GM18498 (cell line): ENCODE data around the gene NFIB.

Experiments
- ATAC-seq: cut with Tn5 transposase; IDR thresholded peaks from one replicate; pipeline ENCODE4 v1.9.1; 2021; ENCODE audit warnings: mild to moderate bottlenecking, moderate library complexity; ENCODE audit not compliant: unreplicated experiment

NFIB gene

DNA sequence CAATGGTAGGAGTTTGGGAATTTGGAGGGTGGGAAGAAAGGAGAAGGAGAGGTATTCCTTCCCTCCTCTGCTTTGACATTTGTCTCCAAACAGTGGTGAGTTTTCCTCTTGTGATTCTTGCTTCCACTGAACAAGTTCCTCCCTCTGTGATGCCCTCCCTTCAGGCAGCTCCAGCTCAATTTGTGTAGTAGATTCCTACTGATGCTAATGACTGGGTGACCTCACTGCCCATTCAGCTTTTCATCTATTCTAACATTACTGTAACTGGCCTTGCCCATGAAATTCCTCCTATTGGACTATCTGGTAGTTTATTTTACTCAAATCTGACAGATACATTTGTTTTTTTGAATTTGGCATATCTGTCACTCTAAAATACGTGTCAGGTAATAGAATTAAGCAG, 121.4 kb downstream of the NFIB start:
- no peak for ATAC-seq

DNA sequence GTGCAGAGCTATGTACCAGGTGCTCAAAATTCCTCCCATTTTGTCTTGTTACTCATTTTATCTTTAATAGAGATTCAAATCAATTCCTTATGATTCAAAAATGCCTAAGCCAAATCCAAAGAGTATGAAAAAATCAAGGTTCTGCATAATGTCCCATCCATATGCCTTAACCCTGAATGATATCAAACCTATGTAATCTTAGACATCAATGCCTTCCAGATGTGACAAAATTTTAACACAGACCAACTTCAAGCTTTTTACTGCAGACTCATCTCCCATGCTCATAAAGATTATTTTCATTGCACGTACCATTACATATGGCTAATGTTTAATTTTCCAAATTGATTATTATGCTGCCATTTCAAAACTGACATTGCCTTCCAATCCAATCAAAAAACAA, 122.4 kb downstream of the NFIB start:
- ATAC-seq: no peak

DNA sequence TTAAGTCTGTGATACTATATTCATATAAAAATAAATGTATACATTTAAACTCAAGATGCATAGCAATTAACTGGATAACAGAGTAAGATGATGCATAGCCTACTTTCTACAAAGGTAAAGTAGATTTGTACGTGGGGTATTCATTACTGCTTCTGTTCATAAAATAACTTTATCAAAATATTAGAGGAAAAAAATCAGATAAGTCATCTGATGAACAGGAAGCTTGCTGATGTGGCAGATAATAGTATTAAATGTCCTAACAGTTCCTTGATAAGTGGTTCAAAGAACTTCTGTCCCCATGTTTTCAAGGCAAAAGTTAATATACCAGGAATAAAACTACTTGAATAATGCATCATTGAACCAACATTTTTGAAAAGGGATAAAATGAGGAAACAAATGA, 123.7 kb downstream of the NFIB start:
- ATAC-seq: no peak

DNA sequence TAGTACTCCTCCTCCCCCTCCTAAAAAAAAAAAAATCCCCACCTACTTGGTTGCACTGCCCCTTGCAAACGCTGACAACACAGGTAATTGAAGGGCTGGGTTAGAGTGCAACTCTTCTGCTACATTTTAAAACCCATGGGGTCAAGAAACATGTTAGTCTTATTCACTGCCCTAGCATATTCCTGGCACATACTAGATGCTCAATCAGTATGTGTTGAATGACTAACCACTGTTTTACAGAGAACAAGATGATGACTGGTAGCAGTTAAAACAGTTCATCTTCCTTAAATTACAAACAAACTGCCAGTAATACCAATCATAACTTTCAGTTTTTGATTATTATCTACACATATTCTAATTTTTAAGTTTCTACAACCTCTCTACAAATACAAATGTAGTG, 124.4 kb downstream of the NFIB start:
- ATAC-seq: no peak

DNA sequence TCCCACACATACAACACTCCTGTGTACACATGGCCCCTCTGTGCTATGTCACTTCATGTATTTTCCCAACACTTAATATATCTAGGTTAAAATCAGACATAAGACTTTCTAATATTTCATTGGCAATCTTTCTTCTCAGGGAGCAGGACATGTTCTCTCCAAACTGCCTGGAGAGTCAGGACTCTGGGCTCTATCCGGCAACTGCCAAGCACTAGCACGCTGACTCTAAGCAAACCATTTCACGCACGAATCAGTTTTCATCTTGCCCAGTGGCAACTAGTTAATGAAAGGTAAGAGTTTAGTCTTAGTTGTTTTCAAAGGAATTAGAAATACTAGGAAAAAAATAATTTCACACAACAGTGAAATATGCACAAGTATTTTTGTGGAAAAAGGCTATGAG, 124.8 kb downstream of the NFIB start:
- ATAC-seq: no peak

DNA sequence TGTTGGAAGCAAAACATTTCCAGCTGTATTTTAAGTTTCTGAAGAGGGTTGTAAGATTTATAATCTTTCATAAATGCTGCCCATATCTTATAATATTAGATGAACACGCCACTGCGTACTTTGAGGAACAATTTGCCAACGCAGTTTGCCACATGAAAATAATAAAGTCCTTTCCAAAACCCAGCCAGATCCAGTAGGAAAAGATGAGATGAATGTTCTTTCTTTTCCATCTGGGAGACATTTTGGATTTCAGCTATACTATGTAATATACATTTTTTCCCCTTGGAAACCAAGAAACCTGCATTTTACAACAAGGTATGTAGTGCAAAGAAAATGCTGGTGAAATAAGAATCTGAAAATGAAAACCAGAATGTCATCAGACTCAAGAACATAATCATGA, 125.4 kb downstream of the NFIB start:
- no peak for ATAC-seq

DNA sequence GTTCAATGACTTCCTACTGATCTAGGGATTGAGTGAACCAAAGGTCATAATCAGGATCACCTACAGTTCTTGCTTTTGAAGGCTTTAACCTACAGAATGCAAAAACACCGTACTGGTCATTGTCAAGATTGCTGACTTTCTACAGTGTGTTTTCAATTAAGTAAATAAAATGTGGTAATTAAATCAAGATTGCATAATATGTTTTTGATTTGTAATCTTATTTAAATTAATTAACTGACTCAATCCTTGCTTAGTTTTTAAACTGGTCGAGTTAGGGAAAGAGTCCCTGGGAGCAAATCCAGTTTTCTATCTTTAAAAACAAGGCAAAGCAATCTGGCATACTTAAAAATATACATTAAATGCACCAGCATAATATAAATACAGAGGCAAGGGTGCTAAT, 125.9 kb downstream of the NFIB start:
- no peak for ATAC-seq

DNA sequence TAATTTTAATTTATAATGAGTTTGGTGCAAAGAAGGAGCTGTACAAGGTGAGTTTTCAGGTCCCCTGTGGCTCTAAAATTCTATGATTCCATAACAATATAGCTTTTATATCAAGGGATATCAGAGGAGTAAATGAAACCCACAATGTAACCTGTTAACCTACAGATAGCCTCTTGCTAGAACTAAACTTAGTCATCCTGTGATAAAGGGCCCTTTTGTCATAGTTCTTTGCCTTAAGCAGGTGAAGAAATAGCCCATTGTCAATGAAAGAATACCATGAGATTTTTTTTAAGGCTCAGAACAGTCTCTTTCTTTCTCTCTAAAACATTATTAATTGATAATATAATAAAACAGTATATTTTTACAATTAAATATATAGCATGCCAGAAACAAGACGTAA, 127.8 kb downstream of the NFIB start:
- ATAC-seq: no peak

DNA sequence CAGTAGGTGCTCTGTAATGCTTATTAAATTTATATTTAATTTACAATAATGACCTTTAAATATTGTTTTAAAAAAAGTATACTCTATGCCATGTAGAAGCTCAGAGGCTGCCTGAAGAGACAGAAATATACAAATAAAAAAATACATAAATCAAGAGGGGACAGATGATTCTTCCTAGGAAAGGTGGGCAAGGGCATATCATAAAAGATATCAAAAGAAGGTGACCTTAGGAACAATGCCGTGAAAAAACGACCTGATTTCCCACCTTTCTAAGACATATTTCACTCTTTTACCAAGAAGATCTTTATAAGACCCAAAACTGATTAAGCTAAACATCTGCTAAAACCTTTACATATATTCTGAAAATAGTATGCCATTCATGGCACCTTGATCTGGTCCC, 128.9 kb downstream of the NFIB start:
- no peak for ATAC-seq

DNA sequence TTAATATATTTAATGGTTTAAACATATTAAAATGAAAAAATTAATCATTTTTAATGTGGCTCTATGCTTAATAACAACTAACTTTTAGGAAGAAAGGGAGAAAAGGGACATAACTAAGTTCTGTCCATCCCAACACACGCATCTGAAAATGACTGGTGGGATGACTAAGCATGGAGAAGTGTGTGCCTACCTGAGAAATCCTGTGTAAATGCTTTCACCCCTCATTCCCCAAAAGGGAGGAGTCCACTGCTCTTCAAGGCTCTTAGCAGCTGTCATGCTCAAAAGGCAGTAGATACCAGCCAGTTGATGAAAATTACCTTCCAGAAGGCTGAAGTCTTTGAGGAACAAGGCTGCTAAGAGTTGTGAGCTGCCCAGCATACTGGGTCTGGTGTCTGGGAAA, 130.9 kb downstream of the NFIB start:
- no peak for ATAC-seq

DNA sequence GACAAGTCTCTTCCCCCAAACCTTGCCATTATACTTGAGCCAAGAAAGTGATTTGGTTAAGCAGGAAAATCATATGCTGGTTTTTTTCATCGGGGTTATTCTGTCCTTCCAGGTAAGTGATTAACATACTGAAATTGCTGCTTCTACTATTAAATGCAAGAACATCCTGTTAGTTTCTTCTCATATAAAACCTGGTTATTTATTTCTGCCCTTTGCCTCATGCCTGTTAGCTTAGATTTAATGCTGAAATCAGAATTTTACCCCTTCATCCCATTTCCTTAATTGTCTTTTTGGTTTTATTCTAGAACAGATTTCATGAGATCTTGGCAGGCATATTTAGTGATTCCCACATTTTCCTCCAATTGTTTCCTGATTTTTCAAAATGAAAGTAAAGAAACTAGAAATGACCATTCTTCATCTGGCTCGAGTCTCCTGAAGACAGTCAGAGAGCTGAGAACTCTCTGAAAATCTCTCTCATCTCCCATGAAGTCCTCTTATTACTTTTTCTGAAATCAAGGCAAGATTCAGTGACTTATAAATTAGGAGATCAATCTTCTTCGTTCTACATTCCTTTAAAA, 132.9 kb downstream of the NFIB start:
- ATAC-seq: no peak

DNA sequence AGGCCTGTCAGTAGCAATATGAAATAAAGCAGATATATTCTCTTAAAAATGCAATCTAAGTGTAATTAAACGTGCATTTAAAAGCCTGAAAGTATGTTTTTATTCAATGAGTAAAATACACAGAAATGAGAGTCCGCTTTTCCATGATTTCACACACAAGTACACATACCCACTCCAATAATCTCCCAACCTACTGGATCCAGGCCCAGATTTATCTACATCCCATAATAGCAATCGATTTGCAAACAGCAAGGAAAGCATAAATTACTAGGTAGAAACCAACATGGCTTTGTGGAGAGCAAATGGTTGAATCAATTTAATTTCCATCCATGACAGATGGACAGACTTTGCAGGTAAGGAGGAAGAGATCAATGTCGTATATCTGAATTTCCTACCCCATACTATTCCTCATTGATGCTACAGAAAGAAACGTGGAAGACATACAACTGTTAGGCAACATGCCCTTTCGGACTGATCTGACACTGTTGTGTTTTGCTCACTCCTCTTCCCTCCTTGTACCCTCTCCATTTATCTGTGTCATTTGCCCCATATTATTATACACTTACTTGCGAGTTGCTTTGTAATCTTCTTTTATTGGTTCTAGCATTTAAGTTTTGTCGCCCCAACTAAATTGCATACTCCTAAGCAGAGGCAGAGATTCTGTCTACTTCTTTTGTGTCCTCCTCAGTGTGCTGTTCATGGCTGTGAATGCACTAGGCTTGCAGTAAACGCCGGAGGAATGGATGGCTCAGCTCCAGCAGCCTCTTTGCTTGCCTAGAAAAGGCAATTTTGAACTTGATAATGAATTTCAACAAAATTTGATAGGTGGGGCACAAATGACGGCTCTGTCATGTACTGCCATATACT, 133.6 kb downstream of the NFIB start:
- ATAC-seq: no peak

DNA sequence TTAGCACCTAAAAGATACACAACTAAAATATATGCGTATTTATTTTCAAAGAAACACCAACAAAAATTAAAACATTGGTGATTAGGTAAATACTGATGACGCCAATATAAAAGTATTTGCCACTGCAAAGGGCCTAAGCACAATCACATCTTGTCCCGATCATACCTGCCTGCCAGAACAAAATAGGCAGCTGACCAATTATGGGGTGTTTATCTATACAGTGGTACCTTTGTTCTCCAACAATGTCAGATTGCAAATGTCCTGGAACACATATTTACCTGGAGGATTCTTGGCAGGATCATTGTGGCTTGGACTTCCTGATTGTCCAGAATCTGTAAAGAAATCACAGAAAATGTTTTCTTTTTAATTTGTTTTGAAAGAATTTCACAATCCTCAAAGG, 134.5 kb downstream of the NFIB start:
- ATAC-seq: no peak

DNA sequence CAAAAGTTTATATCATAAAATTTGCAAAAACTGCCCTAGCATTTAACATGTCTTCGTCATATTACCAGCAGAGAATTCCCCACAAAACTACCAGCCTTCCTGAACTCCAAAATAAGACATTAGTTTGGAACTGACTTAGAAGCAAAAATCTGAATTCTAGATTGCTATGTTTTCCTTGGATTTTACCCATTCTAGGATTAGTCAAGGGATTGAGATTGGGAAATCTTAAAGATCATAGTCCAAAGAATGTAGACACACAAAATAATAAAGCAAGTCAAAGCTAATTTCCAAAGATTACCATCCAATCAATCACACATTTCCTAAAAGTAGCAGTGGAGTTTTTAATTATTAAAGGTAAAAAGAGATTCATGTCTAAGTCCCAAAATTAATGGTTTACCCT, 138.2 kb downstream of the NFIB start:
- ATAC-seq: no peak

DNA sequence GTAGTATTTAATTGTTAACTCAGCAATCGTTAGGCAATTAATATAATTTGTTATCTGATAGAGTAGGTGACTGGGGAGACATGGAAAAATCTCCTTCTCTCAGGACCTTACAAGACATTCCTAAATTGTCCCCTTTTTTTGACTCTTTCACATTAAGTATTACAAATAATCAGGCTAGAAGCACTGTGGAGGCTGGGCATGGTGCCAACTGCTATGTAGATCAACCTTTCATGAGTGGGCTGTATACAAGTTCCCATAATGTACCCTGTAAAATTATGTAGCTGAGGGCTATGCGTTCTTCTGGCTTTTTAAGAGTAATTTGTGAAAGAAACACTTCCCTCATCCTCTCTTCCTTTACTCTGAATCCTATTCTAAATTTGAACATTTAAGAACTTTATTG, 140.2 kb downstream of the NFIB start:
- ATAC-seq: no peak

DNA sequence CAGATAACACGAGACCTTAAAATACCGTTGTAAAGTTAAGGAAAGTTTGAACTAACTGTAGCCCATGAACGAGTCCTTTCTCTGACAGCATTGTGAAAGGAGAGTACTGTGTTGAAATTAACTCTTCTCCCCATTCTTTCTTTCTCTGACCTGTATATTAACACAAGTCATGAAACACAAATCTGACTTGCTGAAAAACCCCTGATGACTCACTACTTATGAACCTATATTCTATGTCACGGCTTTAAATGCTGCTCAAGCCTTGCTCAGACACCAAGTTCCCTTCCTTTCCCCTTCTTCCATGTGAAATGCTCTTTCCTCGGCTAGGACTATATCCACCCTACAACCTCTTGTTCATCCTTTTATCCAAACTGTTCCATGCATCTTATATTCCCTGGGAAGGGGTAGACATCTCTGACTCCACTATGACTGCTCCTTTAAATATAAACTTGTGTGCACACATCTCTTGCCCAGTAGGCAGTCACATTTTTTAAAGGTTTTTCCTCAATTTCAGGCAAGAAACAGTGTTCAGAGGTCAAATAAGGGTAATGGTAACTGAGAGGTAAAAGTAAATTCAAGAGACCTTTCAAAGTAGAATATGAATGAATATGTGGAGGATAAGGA, 142.9 kb downstream of the NFIB start:
- peak; percentile 75 for ATAC-seq

DNA sequence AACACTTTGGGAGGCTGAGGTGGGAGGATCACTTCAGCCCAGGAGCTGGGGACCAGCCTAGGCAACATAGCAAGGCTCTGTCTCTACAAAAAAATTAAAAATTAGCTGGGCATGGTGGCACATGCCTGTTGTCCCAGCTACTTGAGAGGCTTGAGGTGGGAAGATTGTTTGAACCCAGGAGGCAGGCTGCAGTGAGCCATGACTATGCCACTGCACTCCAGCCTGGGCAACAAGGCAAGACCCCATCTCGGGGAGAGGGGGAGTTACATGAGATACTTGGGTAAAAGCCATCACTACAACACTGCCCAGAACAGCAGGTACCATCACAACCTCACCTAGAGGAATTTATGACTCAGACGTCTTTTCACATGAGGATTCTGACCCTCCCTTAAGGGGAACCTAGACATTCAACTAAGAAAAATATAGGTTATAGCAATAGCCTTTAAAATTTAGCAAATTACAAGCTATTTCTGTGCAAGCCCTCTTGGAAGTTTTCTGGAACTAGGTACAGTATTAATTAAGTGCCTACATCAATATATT, 143.5 kb downstream of the NFIB start:
- ATAC-seq: peak; percentile 46

DNA sequence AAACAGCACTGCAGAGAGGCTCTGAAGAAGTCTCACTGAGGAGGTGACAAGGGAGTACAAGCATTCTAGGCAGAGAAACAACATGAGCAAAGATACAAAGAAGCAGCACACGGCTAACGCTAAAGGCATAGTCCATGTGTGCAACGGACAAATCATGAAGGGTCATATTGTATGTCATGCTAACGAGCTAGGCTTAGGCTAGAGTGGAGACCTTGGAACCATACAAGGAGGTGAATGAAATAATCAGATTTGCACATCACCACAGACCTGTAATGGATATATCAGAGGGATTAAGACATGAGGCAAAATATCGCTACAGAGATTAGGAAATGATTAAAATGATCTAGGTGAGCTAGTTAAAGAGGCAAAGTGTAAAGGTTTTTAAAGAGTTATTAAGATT, 145.6 kb downstream of the NFIB start:
- no peak for ATAC-seq

DNA sequence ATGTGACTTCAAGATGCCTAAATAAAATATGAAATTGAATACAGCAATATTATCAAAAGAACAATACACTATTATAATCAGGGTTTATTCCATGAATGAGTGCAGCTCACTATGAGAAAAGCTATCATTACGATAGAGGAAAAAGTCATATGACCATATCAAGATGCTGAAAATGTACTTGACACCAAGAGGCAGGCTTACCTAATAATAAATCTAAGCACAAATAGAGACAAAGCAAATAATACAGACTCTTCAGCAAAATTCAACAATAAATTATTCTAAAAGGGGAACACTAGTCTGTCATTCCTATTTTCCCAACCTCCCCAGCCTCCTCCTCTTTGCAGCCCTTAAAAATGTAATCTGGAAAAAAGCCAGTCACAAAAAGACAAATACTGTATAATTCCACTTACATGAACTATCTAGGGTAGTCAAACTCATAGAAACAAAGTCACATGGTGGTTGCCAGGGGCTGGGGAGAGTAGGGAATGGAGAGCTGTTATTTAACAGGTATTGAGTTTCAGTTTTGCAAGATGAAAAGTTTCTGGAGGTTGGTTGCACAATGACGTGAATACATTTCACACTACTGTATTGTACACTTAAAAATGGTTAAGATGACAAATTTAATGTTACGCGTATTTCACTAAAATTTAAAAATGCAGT, 148.4 kb downstream of the NFIB start:
- ATAC-seq: no peak

DNA sequence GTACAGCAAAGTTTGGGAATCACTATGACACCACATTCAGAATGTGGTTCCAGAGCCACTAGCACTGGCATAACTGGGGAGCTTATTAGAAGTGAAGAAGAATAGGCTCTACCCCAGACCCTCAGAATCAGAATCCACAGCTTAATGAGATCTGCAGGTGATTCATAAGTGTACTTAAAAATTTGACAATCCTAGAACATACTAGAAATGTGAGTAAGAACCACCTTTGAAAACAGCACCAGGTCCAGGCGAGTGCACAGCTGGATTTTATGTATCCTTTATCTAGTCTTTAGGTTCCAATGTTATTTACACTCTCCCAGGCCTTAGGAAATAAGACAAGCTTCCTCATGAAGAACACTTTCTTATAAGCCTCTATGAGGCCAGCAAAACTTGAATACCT, 149.0 kb downstream of the NFIB start:
- ATAC-seq: no peak

DNA sequence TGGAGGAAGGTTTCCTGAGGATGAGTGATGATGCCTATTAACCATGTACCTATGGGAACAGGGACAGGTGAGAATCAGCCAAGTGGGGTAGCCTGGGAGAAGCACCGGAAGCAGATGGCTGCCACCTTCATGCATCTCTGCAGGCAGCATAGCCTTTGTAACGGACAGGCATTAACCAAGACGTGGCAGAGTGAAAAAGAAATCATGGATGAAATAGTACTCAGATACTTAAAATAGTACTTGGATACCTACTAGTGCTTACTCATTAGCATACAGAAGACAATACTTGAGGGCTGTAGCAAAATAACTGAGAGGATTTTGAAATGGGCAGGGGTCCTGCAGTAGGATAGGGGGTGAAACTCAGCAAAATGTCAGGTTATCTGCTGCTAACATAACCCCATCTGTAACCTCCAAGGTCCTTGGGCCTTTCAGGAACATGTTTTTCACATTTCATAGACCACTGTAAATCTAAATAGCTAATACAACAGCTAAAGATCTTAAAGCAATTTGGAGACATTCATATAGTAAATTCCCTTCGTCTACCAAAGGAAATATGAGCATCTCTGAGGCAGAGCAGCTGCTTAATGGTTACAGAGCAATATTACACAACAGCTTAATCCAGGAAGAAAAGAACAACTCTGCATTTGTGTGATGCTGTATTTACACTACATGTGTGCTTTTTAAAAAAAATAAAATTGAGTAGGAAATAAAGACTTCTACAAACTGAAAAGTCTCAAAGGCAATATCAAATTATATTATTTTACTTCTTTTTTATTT, 154.3 kb downstream of the NFIB start:
- ATAC-seq: no peak
